Measurements from ENCODE around the gene TTLL10. TPM values are rescaled to one million over a fixed set of nuclear protein-coding genes. Genes with fewer than 3 reads are reported as not detected.

The TTLL10 gene
- total and polyA plus RNA-seq, 4 experiments from 2014 or later, result 0.27 to 0.45 TPM; not detected in 2

DNA sequence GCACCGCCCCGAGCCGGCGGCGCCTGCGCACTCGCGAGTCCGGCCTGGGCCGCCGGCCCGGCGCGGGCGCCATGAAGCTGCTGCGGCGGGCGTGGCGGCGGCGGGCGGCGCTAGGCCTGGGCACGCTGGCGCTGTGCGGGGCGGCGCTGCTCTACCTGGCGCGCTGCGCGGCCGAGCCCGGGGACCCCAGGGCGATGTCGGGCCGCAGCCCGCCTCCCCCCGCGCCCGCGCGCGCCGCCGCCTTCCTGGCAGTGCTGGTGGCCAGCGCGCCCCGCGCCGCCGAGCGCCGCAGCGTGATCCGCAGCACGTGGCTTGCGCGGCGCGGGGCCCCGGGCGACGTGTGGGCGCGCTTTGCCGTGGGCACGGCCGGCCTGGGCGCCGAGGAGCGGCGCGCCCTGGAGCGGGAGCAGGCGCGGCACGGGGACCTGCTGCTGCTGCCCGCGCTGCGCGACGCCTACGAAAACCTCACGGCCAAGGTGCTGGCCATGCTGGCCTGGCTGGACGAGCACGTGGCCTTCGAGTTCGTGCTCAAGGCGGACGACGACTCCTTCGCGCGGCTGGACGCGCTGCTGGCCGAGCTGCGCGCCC is 58.6 kb downstream of the TTLL10 start, which contains the start of gene B3GALT6:
B3GALT6 (plus strand) TSS at position 30 of the 588 bp plus-strand sequence; CDS start at position 72, 42 bp downstream.
- peak within 1 kb of the TSS; percentile 92 to 96 (median 95) for H3K27ac Mint-ChIP-seq
- Histone ChIP-seq H3K27me3 (ENCODE audit: insufficient read depth, low read length) (no peaks in the 10 kb centered on the region), H3K36me3 (ENCODE audit: insufficient read depth, low read length) (peaks cover 17% of the 10 kb centered on the region), H3K4me3 (ENCODE audit: low read length in 2 of 2) (peak within 1 kb of the TSS; percentile 67 to 92), H3K9me3 (ENCODE audit: control insufficient read depth in 1 of 2, low read length in 2 of 2) (no peaks in the 10 kb centered on the region), H3K27ac (ENCODE audit: low read depth, low read length) (peak within 1 kb of the TSS; percentile 96), H3K4me1 (ENCODE audit: insufficient read depth, low read length) (peaks cover 39% of the 10 kb centered on the region)
- peaks cover 15 to 49% (median 30%) of the 10 kb centered on the region in 4 donors for H3K4me1 Mint-ChIP-seq
- H3K27me3 Mint-ChIP-seq, result no peaks in the 10 kb centered on the region
- peaks cover 0 to 4% (median 0%) of the 10 kb centered on the region in 8 donors for H3K9me3 Mint-ChIP-seq
- no peak for DNase-seq
- CTCF ChIA-PET (ENCODE audit: partially characterized antibody), result no interaction called here
- POLR2A ChIA-PET (ENCODE audit: partially characterized antibody), result interaction anchor here (0.6 to 2.4 kb wide), 11 partner anchors 15 to 167 kb away, joined by 3 to 19 read pairs (median 4); partner anchors contain the start of genes AURKAIP1, CCNL2, TNFRSF18 and UBE2J2
- H3K4me3 Mint-ChIP-seq, result peak within 1 kb of the TSS; percentile 93 to 96 (median 94)
- H3K36me3 Mint-ChIP-seq, result peaks cover 5 to 27% of the 10 kb centered on the region in 2 donors
- intact Hi-C loops (cut with micrococcal nuclease), result loop anchor here (1.0 to 5.0 kb wide), 3 partner anchors 41 to 95 kb away; partner anchors contain the start of genes PUSL1 and UBE2J2

DNA sequence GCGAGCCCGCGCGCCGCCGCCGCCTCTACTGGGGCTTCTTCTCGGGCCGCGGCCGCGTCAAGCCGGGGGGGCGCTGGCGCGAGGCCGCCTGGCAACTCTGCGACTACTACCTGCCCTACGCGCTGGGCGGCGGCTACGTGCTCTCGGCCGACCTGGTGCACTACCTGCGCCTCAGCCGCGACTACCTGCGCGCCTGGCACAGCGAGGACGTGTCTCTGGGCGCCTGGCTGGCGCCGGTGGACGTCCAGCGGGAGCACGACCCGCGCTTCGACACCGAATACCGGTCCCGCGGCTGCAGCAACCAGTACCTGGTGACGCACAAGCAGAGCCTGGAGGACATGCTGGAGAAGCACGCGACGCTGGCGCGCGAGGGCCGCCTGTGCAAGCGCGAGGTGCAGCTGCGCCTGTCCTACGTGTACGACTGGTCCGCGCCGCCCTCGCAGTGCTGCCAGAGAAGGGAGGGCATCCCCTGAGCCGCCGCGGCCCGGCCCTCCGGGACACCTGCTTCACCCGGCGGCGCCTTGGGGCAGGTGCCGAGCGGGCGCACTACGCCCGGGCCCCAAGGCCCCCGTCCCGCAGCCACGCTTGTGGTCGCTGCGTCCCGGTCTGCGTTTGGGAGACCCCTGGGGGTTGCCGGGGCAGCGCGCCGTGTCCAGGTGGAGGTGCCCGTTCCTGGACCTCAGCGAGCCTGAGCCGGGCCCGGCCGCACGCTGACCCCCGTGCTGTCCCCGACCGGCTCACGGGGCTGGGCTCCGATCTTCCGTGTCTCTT is 59.3 kb downstream of the TTLL10 start:
- peaks cover 15 to 49% (median 30%) of the 10 kb centered on the region in 4 donors for H3K4me1 Mint-ChIP-seq
- no peak overlapping the region for H3K27ac ChIP-seq (ENCODE audit: low read depth, low read length)
- peak overlapping the region; percentile 47 to 88 (median 71) for H3K27ac Mint-ChIP-seq
- H3K36me3 Mint-ChIP-seq, result peaks cover 5 to 27% of the 10 kb centered on the region in 2 donors
- no peaks in the 10 kb centered on the region for H3K9me3 ChIP-seq (ENCODE audit: control insufficient read depth in 1 of 2, low read length in 2 of 2)
- ChIA-PET CTCF (ENCODE audit: partially characterized antibody) (no interaction called here), POLR2A (ENCODE audit: partially characterized antibody) (interaction anchor here (1.1 to 2.4 kb wide), 5 partner anchors 16 to 166 kb away, joined by 3 to 19 read pairs (median 3); partner anchors contain the start of genes CCNL2 and TNFRSF18)
- no peaks in the 10 kb centered on the region for H3K27me3 Mint-ChIP-seq
- H3K4me3 ChIP-seq (ENCODE audit: low read length in 2 of 2), result no peak overlapping the region
- H3K4me3 Mint-ChIP-seq, result peak overlapping the region; percentile 65 to 85 (median 78)
- intact Hi-C loops (cut with micrococcal nuclease), result loop anchor here (1.0 to 5.0 kb wide), 3 partner anchors 40 to 96 kb away; partner anchors contain the start of genes PUSL1 and UBE2J2
- no peaks in the 10 kb centered on the region for H3K27me3 ChIP-seq (ENCODE audit: insufficient read depth, low read length)
- H3K9me3 Mint-ChIP-seq, result peaks cover 0 to 4% (median 0%) of the 10 kb centered on the region in 8 donors
- H3K4me1 ChIP-seq (ENCODE audit: insufficient read depth, low read length), result peaks cover 39% of the 10 kb centered on the region
- DNase-seq, result no peak
- peaks cover 12% of the 10 kb centered on the region for H3K36me3 ChIP-seq (ENCODE audit: insufficient read depth, low read length)

DNA sequence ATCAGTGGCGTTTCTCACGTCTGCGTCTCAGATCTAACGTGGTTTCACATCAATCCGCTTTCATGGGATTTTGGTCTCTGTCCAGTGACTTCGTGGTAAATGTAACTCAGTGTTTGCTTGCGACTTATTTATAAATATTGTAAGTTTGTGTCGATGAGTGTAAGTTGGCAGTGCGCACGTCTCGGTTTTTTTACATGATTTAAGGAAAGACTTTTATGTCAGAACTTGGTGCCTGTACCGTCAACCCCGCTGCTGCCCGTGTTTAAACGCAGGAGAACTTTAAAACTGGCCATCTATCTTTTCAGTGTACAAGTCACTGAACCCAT is 59.9 kb downstream of the TTLL10 start:
- Mint-ChIP-seq H3K4me3 (peak overlapping the region; percentile 65 to 85 (median 78)), H3K9me3 (peaks cover 0 to 4% (median 0%) of the 10 kb centered on the region in 8 donors), H3K36me3 (peaks cover 5 to 27% of the 10 kb centered on the region in 2 donors), H3K27ac (peak overlapping the region in 6 of 7 donors; percentile 47 to 88 (median 74)), H3K27me3 (no peaks in the 10 kb centered on the region), H3K4me1 (peaks cover 15 to 48% (median 30%) of the 10 kb centered on the region in 4 donors)
- Histone ChIP-seq H3K27me3 (ENCODE audit: insufficient read depth, low read length) (no peaks in the 10 kb centered on the region), H3K4me3 (ENCODE audit: low read length in 2 of 2) (no peak overlapping the region), H3K36me3 (ENCODE audit: insufficient read depth, low read length) (peaks cover 7% of the 10 kb centered on the region), H3K27ac (ENCODE audit: low read depth, low read length) (no peak overlapping the region), H3K9me3 (ENCODE audit: control insufficient read depth in 1 of 2, low read length in 2 of 2) (no peaks in the 10 kb centered on the region), H3K4me1 (ENCODE audit: insufficient read depth, low read length) (peaks cover 39% of the 10 kb centered on the region)
- ChIA-PET POLR2A (ENCODE audit: partially characterized antibody) (interaction anchor here (1.5 kb wide), 1 partner anchor 166 kb away, joined by 3 read pairs; the partner anchor contains the start of gene CCNL2), CTCF (ENCODE audit: partially characterized antibody) (interaction anchor here (1.0 kb wide), 1 partner anchor 111 kb away, joined by 3 read pairs; no protein-coding TSS in a partner anchor)
- intact Hi-C loops (cut with micrococcal nuclease), result loop anchor here (5.0 kb wide), 1 partner anchor 96 kb away; no protein-coding TSS in a partner anchor
- DNase-seq, result no peak

DNA sequence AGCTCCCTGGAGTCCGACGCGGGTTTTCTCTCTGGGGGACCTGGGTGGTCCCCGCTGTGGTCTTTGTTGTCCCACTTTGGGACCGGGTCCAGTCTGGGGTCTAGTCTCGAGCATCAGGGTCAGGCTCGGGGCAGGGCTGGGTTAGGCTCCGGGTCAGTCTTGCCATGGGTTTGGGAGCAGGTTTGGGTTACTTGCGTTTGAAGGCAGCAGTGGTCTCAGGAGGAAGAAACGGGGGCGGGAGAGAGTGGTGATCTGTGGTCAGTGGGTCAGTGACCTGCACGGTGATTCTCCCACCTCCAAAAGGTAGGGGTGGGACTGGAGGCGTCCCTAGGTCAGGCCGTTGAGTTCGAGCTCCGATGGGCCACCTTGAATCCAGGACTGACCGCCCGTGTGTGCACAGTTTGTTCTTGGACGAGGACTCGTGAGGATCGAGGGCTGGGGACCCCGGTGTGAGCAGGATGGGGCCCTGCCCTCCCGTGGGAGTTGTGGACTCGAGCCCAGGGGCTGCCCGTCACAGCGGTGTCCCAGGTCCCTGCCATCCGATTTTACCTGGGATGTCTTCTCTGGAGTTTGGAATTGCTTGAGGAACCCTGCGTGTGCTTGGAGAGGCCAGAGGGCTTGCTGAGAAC is 60.6 kb downstream of the TTLL10 start:
- peaks cover 0 to 4% (median 0%) of the 10 kb centered on the region in 8 donors for H3K9me3 Mint-ChIP-seq
- peaks cover 5 to 21% of the 10 kb centered on the region in 2 donors for H3K36me3 Mint-ChIP-seq
- no peaks in the 10 kb centered on the region for H3K27me3 ChIP-seq (ENCODE audit: insufficient read depth, low read length)
- no peaks in the 10 kb centered on the region for H3K9me3 ChIP-seq (ENCODE audit: control insufficient read depth in 1 of 2, low read length in 2 of 2)
- H3K27ac ChIP-seq (ENCODE audit: low read depth, low read length), result no peak overlapping the region
- H3K36me3 ChIP-seq (ENCODE audit: insufficient read depth, low read length), result no peaks in the 10 kb centered on the region
- H3K4me1 ChIP-seq (ENCODE audit: insufficient read depth, low read length), result peaks cover 38% of the 10 kb centered on the region
- H3K4me3 Mint-ChIP-seq, result peak overlapping the region; percentile 34 to 85 (median 75)
- intact Hi-C loops (cut with micrococcal nuclease), result loop anchor here (5.0 kb wide), 1 partner anchor 97 kb away; no protein-coding TSS in a partner anchor
- H3K27ac Mint-ChIP-seq, result peak overlapping the region in 5 of 7 donors; percentile 18 to 60 (median 37)
- CTCF ChIA-PET (ENCODE audit: partially characterized antibody), result interaction anchor here (1.0 kb wide), 1 partner anchor 112 kb away, joined by 3 read pairs; no protein-coding TSS in a partner anchor
- POLR2A ChIA-PET (ENCODE audit: partially characterized antibody), result no interaction called here
- no peak for DNase-seq
- H3K27me3 Mint-ChIP-seq, result no peaks in the 10 kb centered on the region
- peaks cover 15 to 40% (median 28%) of the 10 kb centered on the region in 4 donors for H3K4me1 Mint-ChIP-seq
- no peak overlapping the region for H3K4me3 ChIP-seq (ENCODE audit: low read length in 2 of 2)

DNA sequence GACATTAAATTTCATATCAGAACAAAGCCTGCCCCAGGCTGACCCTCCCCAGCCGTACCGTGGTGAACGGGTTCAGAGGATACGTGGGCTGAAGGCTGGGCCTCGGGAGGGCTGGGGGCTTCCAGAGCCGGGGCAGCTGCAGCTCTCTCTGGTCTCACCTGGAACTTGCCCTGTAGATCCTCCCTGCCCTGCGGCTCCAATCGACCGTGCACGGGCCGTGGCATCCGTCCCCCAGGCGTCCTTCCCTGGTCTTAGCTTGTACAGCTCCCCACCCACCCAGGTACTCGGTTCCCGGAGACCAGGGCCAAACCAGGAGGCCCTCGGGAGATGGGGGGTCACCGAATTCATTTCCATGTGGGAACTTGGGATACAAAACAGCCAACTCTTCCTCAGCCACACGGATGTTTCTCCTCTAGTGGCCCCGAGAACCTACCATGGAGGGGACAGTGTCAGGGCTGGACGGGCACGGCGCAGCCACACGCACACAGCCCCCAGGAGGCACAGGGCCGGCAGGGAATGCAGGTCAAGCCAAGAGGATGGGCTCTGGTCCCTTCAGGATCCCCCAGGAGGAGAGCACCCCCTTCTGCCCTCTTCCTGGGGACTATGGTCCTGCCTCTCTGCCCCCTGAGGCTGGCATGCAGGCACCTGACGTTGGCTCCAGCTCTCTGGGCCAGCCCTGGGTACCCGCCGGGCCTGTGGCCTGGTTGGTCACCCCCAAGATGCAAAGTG is 61.5 kb downstream of the TTLL10 start:
- no peak for DNase-seq
- Mint-ChIP-seq H3K4me3 (peak overlapping the region in 2 of 8 donors; percentile 43 to 70), H3K9me3 (peaks cover 0 to 4% (median 0%) of the 10 kb centered on the region in 8 donors), H3K27ac (peak overlapping the region in 1 of 7 donors; percentile 55), H3K27me3 (no peaks in the 10 kb centered on the region), H3K36me3 (peaks cover 0 to 15% of the 10 kb centered on the region in 2 donors), H3K4me1 (peaks cover 10 to 31% (median 21%) of the 10 kb centered on the region in 4 donors)
- no peak overlapping the region for H3K27ac ChIP-seq (ENCODE audit: low read depth, low read length)
- intact Hi-C loops (cut with micrococcal nuclease), result no loop called here
- CTCF ChIA-PET (ENCODE audit: partially characterized antibody), result no interaction called here
- POLR2A ChIA-PET (ENCODE audit: partially characterized antibody), result no interaction called here
- H3K4me1 ChIP-seq (ENCODE audit: insufficient read depth, low read length), result peaks cover 29% of the 10 kb centered on the region
- no peaks in the 10 kb centered on the region for H3K9me3 ChIP-seq (ENCODE audit: control insufficient read depth in 1 of 2, low read length in 2 of 2)
- no peaks in the 10 kb centered on the region for H3K27me3 ChIP-seq (ENCODE audit: insufficient read depth, low read length)
- no peaks in the 10 kb centered on the region for H3K36me3 ChIP-seq (ENCODE audit: insufficient read depth, low read length)
- H3K4me3 ChIP-seq (ENCODE audit: low read length in 2 of 2), result no peak overlapping the region

DNA sequence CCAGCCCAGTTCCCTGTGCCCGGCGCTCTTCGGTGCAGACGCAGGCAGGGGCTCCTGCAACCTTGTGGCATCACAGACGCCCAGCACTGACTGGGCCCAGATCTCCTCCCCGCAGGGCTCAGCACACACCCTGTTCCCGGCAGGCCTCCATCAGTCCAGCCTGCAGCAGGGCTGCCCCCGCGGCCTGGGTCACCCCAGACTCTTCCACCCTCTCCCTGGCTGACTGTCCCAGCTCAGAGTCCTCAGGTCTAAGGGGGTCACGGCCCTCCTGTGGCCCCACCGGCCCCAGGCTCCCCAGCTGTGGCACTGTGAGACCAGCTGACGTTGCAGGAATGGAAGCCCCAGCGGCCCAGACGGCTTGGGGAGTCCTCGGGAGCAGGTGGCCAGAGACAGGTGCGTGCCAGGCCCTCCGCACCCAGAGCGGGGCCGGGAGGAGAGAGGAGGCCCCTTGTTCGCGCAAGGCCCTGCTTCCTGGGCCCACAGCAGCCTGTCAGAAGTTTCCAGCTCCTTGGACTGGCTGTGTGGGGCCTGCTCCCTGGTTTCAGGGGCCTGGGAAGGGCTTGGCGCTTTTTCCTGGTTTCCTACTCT is 62.6 kb downstream of the TTLL10 start:
- no peaks in the 10 kb centered on the region for H3K36me3 ChIP-seq (ENCODE audit: insufficient read depth, low read length)
- H3K27me3 ChIP-seq (ENCODE audit: insufficient read depth, low read length), result no peaks in the 10 kb centered on the region
- no peak overlapping the region for H3K27ac Mint-ChIP-seq
- H3K4me1 ChIP-seq (ENCODE audit: insufficient read depth, low read length), result peaks cover 19% of the 10 kb centered on the region
- H3K4me3 ChIP-seq (ENCODE audit: low read length in 2 of 2), result no peak overlapping the region
- H3K4me1 Mint-ChIP-seq, result peaks cover 4 to 21% (median 14%) of the 10 kb centered on the region in 4 donors
- peaks cover 0 to 1% (median 0%) of the 10 kb centered on the region in 8 donors for H3K9me3 Mint-ChIP-seq
- CTCF ChIA-PET (ENCODE audit: partially characterized antibody), result no interaction called here
- intact Hi-C loops (cut with micrococcal nuclease), result no loop called here
- POLR2A ChIA-PET (ENCODE audit: partially characterized antibody), result no interaction called here
- H3K4me3 Mint-ChIP-seq, result no peak overlapping the region
- no peak overlapping the region for H3K27ac ChIP-seq (ENCODE audit: low read depth, low read length)
- H3K9me3 ChIP-seq (ENCODE audit: control insufficient read depth in 1 of 2, low read length in 2 of 2), result no peaks in the 10 kb centered on the region
- no peaks in the 10 kb centered on the region for H3K27me3 Mint-ChIP-seq
- H3K36me3 Mint-ChIP-seq, result peaks cover 0 to 7% of the 10 kb centered on the region in 2 donors
- no peak for DNase-seq
